Left lung (tissue), 10 donors: ENCODE results near the gene ZC3H7A. TPM values are rescaled to one million over a fixed set of nuclear protein-coding genes. Genes with fewer than 3 reads are reported as not detected.

Source experiments
- ATAC-seq: fragments of 200-7000 bp; cut with Tn5 transposase; one replicate; pipeline ENCODE4 v1.9.1; 2020; ENCODE audit warnings: moderate library complexity
- DNase-seq, 4 donors: peaks; one replicate each; pipeline ENCODE4 v3.0.0-alpha.2; 2013 to 2020
- H3K27ac ChIP-seq, 2 donors: fragments of 200-600 bp; sonication (generic) in 1 of 2; one replicate each; pipeline versions ENCODE4 v1.5.0 to v1.8.0; 2020 to 2021
- H3K27me3 ChIP-seq, 2 donors: fragments of 200-600 bp; sonication (generic) in 1 of 2; one replicate each; pipeline versions ENCODE4 v1.5.0 to v1.8.0; 2020 to 2021
- H3K36me3 ChIP-seq, 2 donors: fragments of 200-600 bp; sonication (generic) in 1 of 2; one replicate each; pipeline versions ENCODE4 v1.5.0 to v1.8.0; 2020 to 2021
- H3K4me1 ChIP-seq, 2 donors: fragments of 200-600 bp; one replicate each; pipeline ENCODE4 v1.8.0; 2021
- H3K4me3 ChIP-seq, 2 donors: fragments of 200-600 bp; sonication (generic) in 1 of 2; one replicate each; pipeline versions ENCODE4 v1.5.0 to v1.8.0; 2020 to 2021; ENCODE audit warnings: mild to moderate bottlenecking in 1 of 2
- H3K9me3 ChIP-seq, 2 donors: fragments of 200-600 bp; sonication (generic) in 1 of 2; one replicate each; pipeline versions ENCODE4 v1.5.0 to v1.8.0; 2020 to 2021
- intact Hi-C, 2 donors: fragments of 100-400 bp; cut with DNase I; formaldehyde crosslinking; loops; one replicate each; pipeline versions ENCODE4 v1.11.2 to v1.14.2; 2022
- polyA plus RNA-seq, 6 donors: library from polyadenylated mRNA; unstranded; fragments of 120-200 nt; gene quantifications; one replicate each; pipeline ENCODE4 v1.2.1, GENCODE V29; 2013; ENCODE audit not compliant: insufficient read length in 6 of 6
- total RNA-seq, 2 donors: library from RNA; stranded (reverse); fragmentation: NEBNext Ultra II Directional; extraction: Animal tissue kit (Norgen Biotek cat#: 25700); gene quantifications; one replicate each; pipeline ENCODE4 v1.2.1, GENCODE V29; 2021
- TF ChIP-seq, protein P1 (sequence below), 2 donors: fragments of 200-600 bp; sonication (generic) in 1 of 2; IDR thresholded peaks; one replicate each; pipeline versions ENCODE4 v1.5.0 to v1.8.0; 2021; ENCODE audit warnings: antibody characterized with exemption in 2 of 2
- donor health status: DM: no; HTN: yes; CAD: no.
- donor health status: DM: no; HTN: no; CAD: no.

ZC3H7A gene
- total and polyA plus RNA-seq, 8 donors, result 48.3 to 139 (median 106) TPM

DNA sequence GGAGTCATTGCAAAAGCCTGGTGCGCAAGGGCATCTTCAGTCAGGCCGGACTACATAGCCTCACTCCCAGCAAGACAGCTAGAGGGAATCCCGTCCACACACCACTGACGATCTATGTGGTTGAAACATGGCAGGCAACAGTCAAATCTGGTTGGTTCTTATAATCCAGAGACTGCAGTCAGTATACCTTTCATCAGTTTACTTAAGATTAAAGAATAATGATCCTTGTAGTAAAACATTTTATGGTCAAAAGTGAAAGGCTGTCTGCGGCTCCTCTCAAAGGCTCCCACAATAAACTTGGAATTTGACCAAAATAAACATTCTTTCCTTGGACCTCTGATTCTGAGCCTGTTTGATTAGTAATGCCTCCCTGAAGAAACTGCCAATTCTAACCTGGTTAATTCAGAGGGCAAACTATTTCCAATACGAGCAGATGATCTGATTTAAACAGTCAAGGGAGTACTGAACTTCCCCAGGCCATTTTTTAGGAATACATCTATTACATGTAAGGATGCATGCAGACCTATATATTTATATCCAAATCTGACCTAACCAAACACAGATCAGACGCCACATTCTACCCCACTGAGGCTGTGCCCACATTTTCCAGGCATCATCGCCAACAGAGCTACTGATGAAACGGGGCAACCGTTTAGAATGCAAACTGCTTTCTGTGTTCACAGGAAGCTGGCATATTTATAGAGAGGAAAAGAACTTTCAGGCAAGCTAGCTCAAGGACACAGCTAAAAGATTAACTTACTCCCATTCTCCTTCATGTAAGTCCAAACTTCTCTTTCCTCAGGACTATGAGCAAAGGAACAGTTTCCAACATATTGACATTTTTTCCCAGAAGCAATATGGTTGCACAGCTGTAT lies 39.1 kb downstream of the ZC3H7A start:
- no peaks in the 10 kb centered on the region for H3K27me3 ChIP-seq
- H3K27ac ChIP-seq, result peak overlapping the region in 1 of 2 donors; percentile 36
- intact Hi-C loops, result no loop called here
- H3K36me3 ChIP-seq, result peaks cover 6 to 98% of the 10 kb centered on the region in 2 donors
- H3K9me3 ChIP-seq, result no peaks in the 10 kb centered on the region
- TF ChIP-seq, protein P1, sequence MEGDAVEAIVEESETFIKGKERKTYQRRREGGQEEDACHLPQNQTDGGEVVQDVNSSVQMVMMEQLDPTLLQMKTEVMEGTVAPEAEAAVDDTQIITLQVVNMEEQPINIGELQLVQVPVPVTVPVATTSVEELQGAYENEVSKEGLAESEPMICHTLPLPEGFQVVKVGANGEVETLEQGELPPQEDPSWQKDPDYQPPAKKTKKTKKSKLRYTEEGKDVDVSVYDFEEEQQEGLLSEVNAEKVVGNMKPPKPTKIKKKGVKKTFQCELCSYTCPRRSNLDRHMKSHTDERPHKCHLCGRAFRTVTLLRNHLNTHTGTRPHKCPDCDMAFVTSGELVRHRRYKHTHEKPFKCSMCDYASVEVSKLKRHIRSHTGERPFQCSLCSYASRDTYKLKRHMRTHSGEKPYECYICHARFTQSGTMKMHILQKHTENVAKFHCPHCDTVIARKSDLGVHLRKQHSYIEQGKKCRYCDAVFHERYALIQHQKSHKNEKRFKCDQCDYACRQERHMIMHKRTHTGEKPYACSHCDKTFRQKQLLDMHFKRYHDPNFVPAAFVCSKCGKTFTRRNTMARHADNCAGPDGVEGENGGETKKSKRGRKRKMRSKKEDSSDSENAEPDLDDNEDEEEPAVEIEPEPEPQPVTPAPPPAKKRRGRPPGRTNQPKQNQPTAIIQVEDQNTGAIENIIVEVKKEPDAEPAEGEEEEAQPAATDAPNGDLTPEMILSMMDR (IDR thresholded peaks at IDR 0.05), result no peak
- peaks cover 4 to 20% of the 10 kb centered on the region in 2 donors for H3K4me1 ChIP-seq
- H3K4me3 ChIP-seq, result no peak overlapping the region
- no peak for DNase-seq
- ATAC-seq, result peak; percentile 76

DNA sequence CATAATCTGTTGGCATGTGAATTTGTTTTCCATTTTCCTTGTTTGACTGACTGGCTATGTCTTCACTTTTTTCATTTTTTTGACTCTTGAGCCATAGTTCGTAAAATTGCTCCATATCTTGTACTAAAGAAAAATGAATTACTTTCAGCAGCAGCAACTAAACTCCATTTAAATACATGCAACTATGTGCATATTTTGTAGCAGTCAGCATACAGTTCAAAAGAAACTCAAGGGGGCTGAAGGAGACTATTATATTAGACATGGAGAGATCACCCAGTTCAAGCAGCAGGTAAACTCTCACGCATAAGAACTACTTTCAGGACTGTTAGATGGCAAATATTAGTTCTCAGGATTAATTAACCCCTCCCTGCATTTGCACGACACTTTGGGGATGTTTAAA lies 40.8 kb downstream of the ZC3H7A start:
- Histone ChIP-seq H3K27me3 (no peaks in the 10 kb centered on the region), H3K9me3 (no peaks in the 10 kb centered on the region), H3K36me3 (peaks cover 4 to 98% of the 10 kb centered on the region in 2 donors), H3K27ac (no peak overlapping the region), H3K4me3 (no peak overlapping the region), H3K4me1 (peaks cover 4 to 20% of the 10 kb centered on the region in 2 donors)
- ATAC-seq, result no peak
- DNase-seq, result no peak
- TF ChIP-seq, protein P1 (IDR thresholded peaks at IDR 0.05), result no peak
- intact Hi-C loops, result no loop called here

DNA sequence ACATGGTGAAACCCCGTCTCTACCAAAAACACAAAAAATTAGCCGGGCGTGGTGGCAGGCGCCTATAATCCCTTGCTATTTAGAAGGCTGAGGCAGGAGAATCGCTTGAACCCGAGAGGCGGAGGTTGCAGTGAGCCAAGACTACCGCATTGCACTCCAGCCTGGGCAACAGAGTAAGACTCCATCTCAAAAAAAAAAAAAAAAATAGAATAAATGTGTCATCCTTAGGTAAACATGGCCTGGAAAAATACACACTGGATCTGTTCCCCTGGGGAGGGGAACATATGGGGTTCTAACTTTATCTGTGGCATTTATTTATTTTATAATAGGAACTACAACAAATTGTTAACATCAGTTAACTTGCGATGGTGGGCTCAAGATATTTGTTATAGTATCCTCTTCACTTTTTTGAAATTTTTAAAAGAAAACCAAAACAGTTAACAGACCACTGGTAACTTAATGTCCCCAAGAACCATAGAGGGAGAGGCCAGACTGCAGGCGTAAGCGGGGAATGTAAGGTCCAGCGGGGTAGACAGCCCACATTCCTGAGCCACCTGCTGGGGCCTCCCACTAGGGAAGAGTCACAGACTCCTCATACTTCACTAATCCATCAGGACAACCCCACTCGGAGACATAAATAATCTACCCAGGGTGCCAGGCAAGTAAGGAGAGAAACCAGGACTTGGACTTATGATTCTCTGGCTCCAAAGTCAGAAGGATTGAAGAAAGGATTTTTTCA lies 41.9 kb downstream of the ZC3H7A start:
- H3K27me3 ChIP-seq, result no peaks in the 10 kb centered on the region
- no peaks in the 10 kb centered on the region for H3K9me3 ChIP-seq
- H3K4me1 ChIP-seq, result peaks cover 4 to 20% of the 10 kb centered on the region in 2 donors
- ATAC-seq (no peak), DNase-seq (no peak)
- intact Hi-C loops, result no loop called here
- no peak overlapping the region for H3K4me3 ChIP-seq
- H3K36me3 ChIP-seq, result peaks cover 0 to 98% of the 10 kb centered on the region in 2 donors
- no peak overlapping the region for H3K27ac ChIP-seq
- TF ChIP-seq, protein P1 (IDR thresholded peaks at IDR 0.05), result no peak

DNA sequence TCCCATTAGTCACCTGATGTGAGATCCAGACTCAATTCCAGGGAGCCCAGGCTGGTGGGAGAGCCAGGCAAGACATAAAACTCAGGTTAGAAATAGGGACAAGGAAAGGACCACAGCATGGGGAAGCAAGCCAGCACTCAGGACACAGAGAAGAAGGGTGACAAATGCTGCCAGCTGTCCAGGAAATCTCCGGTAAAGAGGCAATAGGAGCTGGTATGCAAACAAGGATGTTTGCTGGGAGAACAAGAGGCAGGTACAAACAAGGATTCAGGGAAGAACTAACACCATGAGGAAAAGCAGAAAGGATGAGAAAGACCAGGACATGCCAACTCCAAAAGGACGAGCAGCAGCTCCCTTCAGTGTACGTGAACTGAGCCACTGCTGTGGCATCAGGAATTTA lies 44.2 kb downstream of the ZC3H7A start:
- ATAC-seq (no peak), DNase-seq (no peak)
- Histone ChIP-seq H3K27me3 (no peaks in the 10 kb centered on the region), H3K9me3 (no peaks in the 10 kb centered on the region), H3K36me3 (peaks cover 0 to 99% of the 10 kb centered on the region in 2 donors), H3K27ac (no peak overlapping the region), H3K4me3 (no peak overlapping the region), H3K4me1 (peaks cover under 1 to 2% of the 10 kb centered on the region in 2 donors)
- TF ChIP-seq, protein P1 (IDR thresholded peaks at IDR 0.05), result no peak
- intact Hi-C loops, result no loop called here

DNA sequence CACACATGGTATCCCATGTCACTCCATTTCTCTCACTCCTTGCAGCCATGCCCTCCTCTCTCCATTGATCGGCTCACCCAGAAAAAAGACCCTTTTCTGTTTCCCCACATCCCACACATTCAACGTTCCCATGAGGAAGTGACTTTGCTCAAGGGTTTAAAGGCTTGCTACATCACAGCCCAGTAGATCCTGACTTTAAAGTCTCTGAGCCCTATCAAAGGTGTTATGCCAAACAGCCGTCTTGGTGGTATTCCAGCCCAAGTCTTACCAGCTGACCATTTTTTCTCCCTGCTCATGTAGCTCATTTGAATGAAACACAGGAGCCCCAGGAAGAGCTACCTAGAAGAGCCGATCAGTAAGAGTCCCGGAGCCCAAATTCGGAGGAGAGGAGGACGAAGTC lies 47.0 kb downstream of the ZC3H7A start:
- DNase-seq (no peak), ATAC-seq (no peak)
- intact Hi-C loops, result no loop called here
- Histone ChIP-seq H3K27me3 (no peaks in the 10 kb centered on the region), H3K36me3 (peaks cover 0 to 84% of the 10 kb centered on the region in 2 donors), H3K9me3 (no peaks in the 10 kb centered on the region), H3K4me3 (no peak overlapping the region), H3K4me1 (no peaks in the 10 kb centered on the region), H3K27ac (no peak overlapping the region)
- TF ChIP-seq, protein P1 (IDR thresholded peaks at IDR 0.05), result no peak
